H1 (cell line): ENCODE data around the gene CORO7. TPM values are rescaled to one million over a fixed set of nuclear protein-coding genes. Genes with fewer than 3 reads are reported as not detected.

Experiments used
- polyA plus RNA-seq, 7 experiments: library from polyadenylated mRNA; depleted of rRNA in 3 of 7; stranded (reverse) in 5 of 7; unstranded in 2 of 7; fragments of >200 nt in 5 of 7; fragments of 200-250 nt in 2 of 7; gene quantifications; 1 replicate in 5 of 7; 2 replicates in 1 of 7; 4 replicates in 1 of 7; pipeline versions ENCODE4 v1.2.1 to v1.2.3, GENCODE V29; 2011 to 2013; ENCODE audit warnings: missing spikeins in 2 of 7, mixed read lengths in 2 of 7
- small RNA-seq: library from polyadenylated mRNA; stranded (forward); fragments of <200 nt; extraction: miRNeasy Mini kit (QIAGEN cat#:217004); gene quantifications from one replicate; pipeline ENCODE3, GENCODE V24; 2013; ENCODE audit not compliant: insufficient read depth
- total RNA-seq: library from RNA; stranded (reverse); fragmentation: NEBNext Ultra II Directional; extraction: Animal tissue kit (Norgen Biotek cat#: 25700); gene quantifications from 2 replicates; pipeline ENCODE4 v1.2.1, GENCODE V29; 2021

Gene CORO7
- total and polyA plus RNA-seq, 2 of the 8 experiments (the other 6 are each of a cell fraction or from before 2014, with no cell fraction given): 25.2 to 29.8 TPM

Small RNA genes within 50 kb of the gene (small RNA-seq; reads per million reads assigned to genes)
- gene AC012676.2: not detected

Other genes starting within 250 kb of the CORO7 start
- 0.08 TPM in 1 of 2 replicates, not detected in the other for gene SRL, start 174.5 kb downstream of the CORO7 start, total RNA-seq
- gene SRL, start 174.5 kb downstream of the CORO7 start, polyA plus RNA-seq (2011; rRNA removed): 0.05 and 0.09 TPM in 2 replicates
- 41.0 and 41.6 TPM in 2 replicates for gene TFAP4, start 143.6 kb downstream of the CORO7 start, total RNA-seq
- 16.1 and 21.3 TPM in 2 replicates for gene TFAP4, start 143.6 kb downstream of the CORO7 start, polyA plus RNA-seq (2011; rRNA removed)
- 17.4 and 18.6 TPM in 2 replicates for gene GLIS2, start 100.5 kb downstream of the CORO7 start, total RNA-seq
- 4.3 and 7.6 TPM in 2 replicates for gene GLIS2, start 100.5 kb downstream of the CORO7 start, polyA plus RNA-seq (2011; rRNA removed)
- gene PAM16, start 65.3 kb downstream of the CORO7 start, total RNA-seq: 78.3 and 84.4 TPM in 2 replicates
- 198 and 228 TPM in 2 replicates for gene PAM16, start 65.3 kb downstream of the CORO7 start, polyA plus RNA-seq (2011; rRNA removed)
- gene VASN, start 44.7 kb downstream of the CORO7 start, total RNA-seq: 9.6 and 10.1 TPM in 2 replicates
- gene VASN, start 44.7 kb downstream of the CORO7 start, polyA plus RNA-seq (2011; rRNA removed): 11.3 and 25.2 TPM in 2 replicates
- gene DNAJA3, start 9.3 kb upstream of the CORO7 start, total RNA-seq: 58.0 and 59.1 TPM in 2 replicates
- 37.3 and 50.5 TPM in 2 replicates for gene DNAJA3, start 9.3 kb upstream of the CORO7 start, polyA plus RNA-seq (2011; rRNA removed)
- 66.8 and 72.5 TPM in 2 replicates for gene NMRAL1, start 58.0 kb upstream of the CORO7 start, total RNA-seq
- 143 and 196 TPM in 2 replicates for gene NMRAL1, start 58.0 kb upstream of the CORO7 start, polyA plus RNA-seq (2011; rRNA removed)
- 45.6 and 48.4 TPM in 2 replicates for gene HMOX2, start 59.8 kb upstream of the CORO7 start, total RNA-seq
- 33.7 and 36.5 TPM in 2 replicates for gene HMOX2, start 59.8 kb upstream of the CORO7 start, polyA plus RNA-seq (2011; rRNA removed)
- 73.7 and 76.3 TPM in 2 replicates for gene CDIP1, start 122.2 kb upstream of the CORO7 start, total RNA-seq
- 56.6 and 91.0 TPM in 2 replicates for gene CDIP1, start 122.2 kb upstream of the CORO7 start, polyA plus RNA-seq (2011; rRNA removed)
- 1.3 and 1.6 TPM in 2 replicates for gene C16orf96, start 139.7 kb upstream of the CORO7 start, total RNA-seq
- gene C16orf96, start 139.7 kb upstream of the CORO7 start, polyA plus RNA-seq (2011; rRNA removed): 1.0 and 1.8 TPM in 2 replicates
- gene UBALD1, start 198.3 kb upstream of the CORO7 start, total RNA-seq: 52.2 and 62.0 TPM in 2 replicates
- gene UBALD1, start 198.3 kb upstream of the CORO7 start, polyA plus RNA-seq (2011; rRNA removed): 28.6 and 48.9 TPM in 2 replicates
- 79.4 and 82.3 TPM in 2 replicates for gene MGRN1, start 208.2 kb upstream of the CORO7 start, total RNA-seq
- 15.0 and 30.1 TPM in 2 replicates for gene MGRN1, start 208.2 kb upstream of the CORO7 start, polyA plus RNA-seq (2011; rRNA removed)